Heart right ventricle (tissue), 16 donors: ENCODE data around the gene ACTA2. TPM values are rescaled to one million over a fixed set of nuclear protein-coding genes. Genes with fewer than 3 reads are reported as not detected.

ENCODE experiments used
- ATAC-seq, 8 donors: fragments of 200-7000 bp; cut with Tn5 transposase; one replicate each; pipeline ENCODE4 v1.9.1; 2020; ENCODE audit warnings: mild to moderate bottlenecking in 8 of 8, moderate library complexity in 8 of 8, moderate number of reproducible peaks in 1 of 8
- DNase-seq, 2 donors: peaks; one replicate each; pipeline ENCODE4 v3.0.0-alpha.2; 2020
- H3K27ac ChIP-seq, 10 donors: fragments of 200-600 bp; sonication (generic) in 2 of 10; one replicate each; pipeline versions ENCODE4 v1.5.0 to v1.8.0; 2020 to 2022; ENCODE audit warnings: mild to moderate bottlenecking in 3 of 10
- H3K27me3 ChIP-seq, 7 donors: fragments of 200-600 bp; one replicate each; pipeline ENCODE4 v1.8.0; 2021 to 2022; ENCODE audit warnings: mild to moderate bottlenecking in 2 of 7
- H3K36me3 ChIP-seq, 9 donors: fragments of 200-600 bp; sonication (generic) in 1 of 9; one replicate each; pipeline versions ENCODE4 v1.5.0 to v1.8.0; 2020 to 2022; ENCODE audit warnings: mild to moderate bottlenecking in 2 of 9
- H3K4me1 ChIP-seq, 9 donors: fragments of 200-600 bp; sonication (generic) in 1 of 9; one replicate each; pipeline versions ENCODE4 v1.5.0 to v1.8.0; 2020 to 2022; ENCODE audit warnings: mild to moderate bottlenecking in 4 of 9
- H3K4me3 ChIP-seq, 10 donors: fragments of 200-600 bp; sonication (generic) in 2 of 10; one replicate each; pipeline versions ENCODE4 v1.5.0 to v1.8.0; 2020 to 2022; ENCODE audit warnings: mild to moderate bottlenecking in 7 of 10, moderate library complexity in 2 of 10
- H3K9me3 ChIP-seq, 11 donors: fragments of 200-600 bp in 10 of 11; sonication (generic) in 2 of 11; one replicate each; pipeline versions ENCODE4 v1.5.0 to v1.8.0; 2013 to 2022; ENCODE audit warnings: mild to moderate bottlenecking in 2 of 11, control low read depth in 1 of 11, moderate library complexity in 1 of 11
- WGBS, 2 donors: extraction: QIAGEN DNeasy Blood & Tissue Kit; methylation state at CpG; one replicate each; pipeline ENCODE4 v1.1.7; 2013; ENCODE audit warnings: inconsistent platforms in 1 of 2; 5-methylcytosine and 5-hydroxymethylcytosine counted together
- intact Hi-C, 10 donors: fragments of 100-400 bp; cut with DNase I; formaldehyde crosslinking; loops; one replicate each; pipeline versions ENCODE4 v1.11.1 to v1.14.2; 2022
- polyA plus RNA-seq, 2 donors: library from polyadenylated mRNA; stranded (reverse); fragments of 200-250 nt; gene quantifications; one replicate each; pipeline ENCODE4 v1.2.3, GENCODE V29; 2013
- total RNA-seq, 10 donors: library from RNA; stranded (reverse); fragmentation: NEBNext Ultra II Directional in 3 of 10; extraction: Animal tissue kit (Norgen Biotek cat#: 25700) in 3 of 10; gene quantifications; one replicate each; pipeline versions ENCODE4 v1.2.1 to v1.2.4, GENCODE V29; 2021 to 2023
- TF ChIP-seq, protein P1 (sequence below), 9 donors: fragments of 200-600 bp; sonication (generic) in 2 of 9; IDR thresholded peaks; one replicate each; pipeline versions ENCODE4 v1.5.0 to v1.8.0; 2021 to 2022; ENCODE audit warnings: antibody characterized with exemption in 9 of 9, mild to moderate bottlenecking in 5 of 9, moderate library complexity in 1 of 9
- donor health status: Arrhythmogenic right ventricular cardiomyopathy.
- donor health status: ischemic (EF 13 %, LVEDD 7.1; RV severe dilation, severe dysfunction).
- donor health status: healthy with polysubstance abuse.
- donor health status: DM: no; HTN: yes; CAD: no.
- donor health status: DM: no; HTN: no; CAD: no.
- donor health status: ischemic (EF 25% LVEDD 6.9; RV normal size, moderate dysfunction).
- donor health status: ischemic (EF 25% LVEDD 5.7; RV mildly dilated, moderate dysfunction).
- donor health status: healthy.
- donor health status: DM: yes; HTN: yes; CAD: no.
- donor health status: Ischemic cardiomyopathy.
- donor health status: ischemic (EF 35%, LVEDD 5.7; RV mildly dilated, moderate dysfunction).
- donor health status: nonischemic (EF 11% LVEDD 7.7; RV severe dilation, severe dysfunction).
- donor health status: DM: yes; HTN: yes; CAD: no.
- donor health status: PGD.
- donor health status: ischemic (EF 29% LVEDD 5.4; RV normal size, mild dysfunction).
- donor health status: nonischemic (EF 23%, LVEDD 6.1; RV moderate dilation, normal function).

The ACTA2 gene
- total and polyA plus RNA-seq, 12 donors, result 59.4 to 358 (median 76.5) TPM

DNA sequence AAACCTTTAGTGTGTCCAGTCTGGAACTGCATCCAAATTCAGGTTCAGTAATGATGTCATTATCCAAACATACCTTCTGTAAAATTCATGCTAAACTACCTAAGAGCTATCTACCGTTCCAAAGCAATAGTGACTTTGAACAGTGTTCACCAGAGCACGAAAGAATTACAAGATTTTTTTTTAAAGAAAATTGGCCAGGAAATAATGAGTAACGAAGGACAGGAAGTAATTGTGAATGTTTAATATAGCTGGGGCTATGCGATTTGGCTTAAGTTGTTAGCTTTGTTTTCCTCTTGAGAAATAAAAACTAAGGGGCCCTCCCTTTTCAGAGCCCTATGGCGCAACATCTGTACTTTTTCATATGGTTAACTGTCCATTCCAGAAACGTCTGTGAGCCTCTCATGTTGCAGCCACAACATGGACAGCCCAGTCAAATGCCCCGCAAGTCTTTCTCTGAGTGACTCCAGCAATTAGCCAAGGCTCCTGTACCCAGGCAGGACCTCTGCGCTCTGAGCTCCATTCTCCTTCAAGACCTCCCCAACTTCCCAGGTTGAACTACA is 37.3 kb upstream of the ACTA2 start:
- 27 to 47% methylated on average over 8 of the region's 8 CpGs for WGBS, 2 donors
- Histone ChIP-seq H3K27me3 (no peaks in the 10 kb centered on the region), H3K36me3 (no peaks in the 10 kb centered on the region), H3K4me1 (peaks cover 0 to 74% (median 34%) of the 10 kb centered on the region in 9 donors), H3K9me3 (peaks cover 0 to 5% (median 0%) of the 10 kb centered on the region in 11 donors), H3K27ac (peak overlapping the region; percentile 86 to 97 (median 96)), H3K4me3 (peak overlapping the region; percentile 53 to 90 (median 83))
- peak; percentile 34 to 69 (median 54) for ATAC-seq
- intact Hi-C loops, result loop anchor here in 7 of 10 donors (1.0 to 10.0 kb wide), 5 partner anchors 53 to 155 kb away; no protein-coding TSS in a partner anchor
- DNase-seq, result no peak
- TF ChIP-seq, protein P1, sequence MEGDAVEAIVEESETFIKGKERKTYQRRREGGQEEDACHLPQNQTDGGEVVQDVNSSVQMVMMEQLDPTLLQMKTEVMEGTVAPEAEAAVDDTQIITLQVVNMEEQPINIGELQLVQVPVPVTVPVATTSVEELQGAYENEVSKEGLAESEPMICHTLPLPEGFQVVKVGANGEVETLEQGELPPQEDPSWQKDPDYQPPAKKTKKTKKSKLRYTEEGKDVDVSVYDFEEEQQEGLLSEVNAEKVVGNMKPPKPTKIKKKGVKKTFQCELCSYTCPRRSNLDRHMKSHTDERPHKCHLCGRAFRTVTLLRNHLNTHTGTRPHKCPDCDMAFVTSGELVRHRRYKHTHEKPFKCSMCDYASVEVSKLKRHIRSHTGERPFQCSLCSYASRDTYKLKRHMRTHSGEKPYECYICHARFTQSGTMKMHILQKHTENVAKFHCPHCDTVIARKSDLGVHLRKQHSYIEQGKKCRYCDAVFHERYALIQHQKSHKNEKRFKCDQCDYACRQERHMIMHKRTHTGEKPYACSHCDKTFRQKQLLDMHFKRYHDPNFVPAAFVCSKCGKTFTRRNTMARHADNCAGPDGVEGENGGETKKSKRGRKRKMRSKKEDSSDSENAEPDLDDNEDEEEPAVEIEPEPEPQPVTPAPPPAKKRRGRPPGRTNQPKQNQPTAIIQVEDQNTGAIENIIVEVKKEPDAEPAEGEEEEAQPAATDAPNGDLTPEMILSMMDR (IDR thresholded peaks at IDR 0.05), result no peak

DNA sequence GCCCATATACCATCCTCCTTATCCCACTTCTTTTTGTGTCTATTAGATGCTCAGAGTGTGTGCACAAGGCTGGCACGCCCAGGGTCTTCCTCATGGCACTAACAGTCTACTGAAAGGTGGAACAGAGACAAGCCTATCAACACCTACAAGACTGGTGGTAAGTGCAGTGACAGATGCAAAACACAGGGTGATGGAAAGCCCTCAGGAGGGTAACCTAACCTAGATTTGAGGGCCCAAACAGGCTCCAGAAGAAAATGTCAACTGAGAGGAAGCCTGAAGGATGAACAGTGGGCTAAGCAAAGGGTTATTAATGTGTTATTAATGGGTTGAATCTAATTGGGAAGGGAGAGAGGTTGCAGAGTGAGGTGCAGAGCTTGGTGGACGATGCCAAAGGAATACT is 36.9 kb upstream of the ACTA2 start:
- Histone ChIP-seq H3K36me3 (no peaks in the 10 kb centered on the region), H3K27me3 (no peaks in the 10 kb centered on the region), H3K27ac (peak overlapping the region in 8 of 10 donors; percentile 86 to 97 (median 96)), H3K4me1 (peaks cover 0 to 69% (median 34%) of the 10 kb centered on the region in 9 donors), H3K9me3 (peaks cover 0 to 5% (median 0%) of the 10 kb centered on the region in 11 donors), H3K4me3 (peak overlapping the region in 9 of 10 donors; percentile 53 to 90 (median 82))
- ATAC-seq (no peak), DNase-seq (no peak)
- intact Hi-C loops, result loop anchor here in 6 of 10 donors (1.0 to 10.0 kb wide), 4 partner anchors 52 to 155 kb away; no protein-coding TSS in a partner anchor
- WGBS, 2 donors, result 65 to 67% methylated on average over 2 of the region's 2 CpGs
- TF ChIP-seq, protein P1 (IDR thresholded peaks at IDR 0.05), result no peak

DNA sequence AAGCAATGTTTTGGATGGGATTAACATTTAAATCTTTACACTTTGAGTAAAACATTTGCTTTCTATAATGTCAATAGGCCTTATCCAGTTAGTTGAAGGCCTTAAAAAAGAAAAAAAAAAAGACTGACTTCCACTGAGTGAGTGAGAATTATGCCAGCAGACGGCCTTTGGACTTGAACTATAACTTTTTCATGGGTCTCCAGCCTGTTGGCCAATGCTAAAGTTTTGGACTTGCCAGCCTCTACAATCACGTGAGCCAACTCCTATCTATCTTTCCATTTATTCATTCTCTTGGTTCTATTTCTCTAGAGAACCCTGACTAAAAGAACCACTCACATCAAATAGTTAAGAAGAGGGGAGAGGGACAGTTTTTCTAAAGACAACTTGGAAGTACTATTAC is 35.3 kb upstream of the ACTA2 start:
- ATAC-seq, result no peak
- Histone ChIP-seq H3K4me1 (peaks cover 0 to 67% (median 29%) of the 10 kb centered on the region in 9 donors), H3K27ac (peak overlapping the region in 5 of 10 donors; percentile 1 to 97 (median 26))

DNA sequence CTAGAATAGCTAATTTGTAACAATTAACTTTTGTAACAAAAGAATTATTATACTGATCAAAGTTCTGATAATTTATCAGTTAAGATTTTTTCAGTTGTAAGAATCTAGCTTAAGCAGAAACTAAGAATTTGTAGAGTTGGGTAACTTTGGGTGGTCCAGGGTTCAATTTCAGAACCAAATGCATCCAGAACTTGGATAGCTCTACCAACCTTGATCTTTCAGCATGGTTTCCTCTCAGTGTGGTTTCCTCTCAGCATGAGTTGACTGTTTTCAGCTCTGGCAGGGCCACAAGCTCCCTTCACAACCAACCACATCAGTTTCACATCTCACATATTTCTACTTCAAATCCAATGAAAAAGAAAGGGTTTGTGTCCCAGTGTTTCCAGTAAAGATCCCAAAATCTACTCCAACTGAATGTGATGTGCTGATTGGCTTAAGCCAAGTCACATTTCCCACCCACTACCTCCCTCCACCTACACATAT is 34.7 kb upstream of the ACTA2 start:
- Histone ChIP-seq H3K4me1 (peaks cover 0 to 66% (median 31%) of the 10 kb centered on the region in 9 donors), H3K27ac (peak overlapping the region in 5 of 10 donors; percentile 1 to 97 (median 26)), H3K4me3 (no peak overlapping the region), H3K36me3 (peaks cover 0 to 7% (median 0%) of the 10 kb centered on the region in 9 donors), H3K27me3 (no peaks in the 10 kb centered on the region), H3K9me3 (peaks cover 0 to 5% (median 0%) of the 10 kb centered on the region in 11 donors)
- intact Hi-C loops, result loop anchor here in 9 of 10 donors (1.0 to 10.0 kb wide), 7 partner anchors 48 to 152 kb away; no protein-coding TSS in a partner anchor
- ATAC-seq (no peak), DNase-seq (no peak)
- TF ChIP-seq, protein P1 (IDR thresholded peaks at IDR 0.05), result peak in 2 of 9 donors; percentile 3 to 5

More for the DNA sequence above, 35.3 kb upstream of the ACTA2 start:
- DNase-seq, result no peak
- peaks cover 0 to 7% (median 0%) of the 10 kb centered on the region in 9 donors for H3K36me3 ChIP-seq
- WGBS, 2 donors, result 53 to 83% methylated on average over 2 of the region's 2 CpGs
- H3K9me3 ChIP-seq, result peaks cover 0 to 5% (median 0%) of the 10 kb centered on the region in 11 donors
- TF ChIP-seq, protein P1 (IDR thresholded peaks at IDR 0.05), result no peak
- H3K27me3 ChIP-seq, result no peaks in the 10 kb centered on the region
- intact Hi-C loops, result loop anchor here in 9 of 10 donors (1.0 to 10.0 kb wide), 7 partner anchors 49 to 153 kb away; no protein-coding TSS in a partner anchor
- no peak overlapping the region for H3K4me3 ChIP-seq
